Neural progenitor cell (in vitro differentiated cells): ENCODE measurements around the gene DIAPH2. TPM values are rescaled to one million over a fixed set of nuclear protein-coding genes. Genes with fewer than 3 reads are reported as not detected.

Source experiments
- DNase-seq: peaks from one replicate; pipeline ENCODE4 v3.0.0-alpha.2; 2016; ENCODE audit warnings: low spot score
- H2AFZ ChIP-seq: fragments of 200-600 bp; sonication (generic); replicated peaks from 2 replicates; pipeline ENCODE4 v1.6.1; 2016; ENCODE audit warnings: antibody characterized with exemption
- H3F3A ChIP-seq: fragments of 200-600 bp; sonication (generic); 2 replicates; pipeline ENCODE4 v1.6.1; 2016; ENCODE audit warnings: antibody characterized with exemption, low read depth
- H3K27ac ChIP-seq: fragments of 200-600 bp; sonication (generic); 2 replicates; pipeline ENCODE4 v1.5.1; 2016; ENCODE audit warnings: mild to moderate bottlenecking
- H3K27me3 ChIP-seq: fragments of 200-600 bp; sonication (generic); 2 replicates; pipeline ENCODE4 v1.6.1; 2016; ENCODE audit warnings: mild to moderate bottlenecking, moderate library complexity
- H3K36me3 ChIP-seq: fragments of 200-600 bp; sonication (generic); 2 replicates; pipeline ENCODE4 v1.5.1; 2016
- H3K4me1 ChIP-seq: fragments of 200-600 bp; sonication (generic); 2 replicates; pipeline ENCODE4 v1.6.1; 2016; ENCODE audit warnings: mixed run types
- H3K4me2 ChIP-seq: fragments of 200-600 bp; sonication (generic); 2 replicates; pipeline ENCODE4 v1.6.1; 2016
- H3K4me3 ChIP-seq: fragments of 200-600 bp; sonication (generic); 2 replicates; pipeline ENCODE4 v1.5.1; 2016
- H3K79me2 ChIP-seq: fragments of 200-600 bp; sonication (generic); 2 replicates; pipeline ENCODE4 v1.6.1; 2016; ENCODE audit warnings: low read depth
- H3K9ac ChIP-seq: fragments of 200-600 bp; sonication (generic); 2 replicates; pipeline ENCODE4 v1.6.1; 2016
- H3K9me3 ChIP-seq: fragments of 200-600 bp; sonication (generic); 2 replicates; pipeline ENCODE4 v1.5.1; 2016; ENCODE audit warnings: low read depth
- H4K20me1 ChIP-seq: fragments of 200-600 bp; sonication (generic); 2 replicates; pipeline ENCODE4 v1.6.1; 2016; ENCODE audit warnings: low read depth
- H3K27ac Mint-ChIP-seq: 3 replicates; pipeline ENCODE4 v1.8.0; 2021; ENCODE audit warnings: mixed read lengths
- H3K27me3 Mint-ChIP-seq: 2 replicates; pipeline ENCODE4 v1.8.0; 2022; ENCODE audit warnings: low read depth, mild to moderate bottlenecking, inconsistent platforms, moderate library complexity, mixed read lengths; ENCODE audit not compliant: insufficient read depth
- H3K36me3 Mint-ChIP-seq: 3 replicates; pipeline ENCODE4 v1.8.0; 2021; ENCODE audit warnings: mixed read lengths
- H3K4me1 Mint-ChIP-seq: 3 replicates; pipeline ENCODE4 v1.8.0; 2021; ENCODE audit warnings: mixed read lengths
- H3K4me3 Mint-ChIP-seq: 3 replicates; pipeline ENCODE4 v1.8.0; 2021; ENCODE audit warnings: mild to moderate bottlenecking, moderate library complexity, mixed read lengths
- H3K9me3 Mint-ChIP-seq: 3 replicates; pipeline ENCODE4 v1.8.0; 2020; ENCODE audit warnings: mixed read lengths
- EZH2 ChIP-seq: fragments of 200-600 bp; sonication (generic); IDR thresholded peaks from 2 replicates; pipeline ENCODE4 v1.6.1; 2017; ENCODE audit warnings: antibody characterized with exemption, mild to moderate bottlenecking, moderate library complexity
- EZH2phosphoT487 ChIP-seq: fragments of 200-600 bp; sonication (generic); IDR thresholded peaks from 2 replicates; pipeline ENCODE4 v1.6.1; 2017; ENCODE audit warnings: antibody characterized with exemption
- total RNA-seq: library from RNA; depleted of rRNA; stranded (reverse); fragments of >200 nt; gene quantifications from 2 replicates; pipeline ENCODE4 v1.2.3, GENCODE V29; 2015; ENCODE audit warnings: low replicate concordance
- TF ChIP-seq, protein P1 (sequence below): fragments of 200-600 bp; sonication (generic); IDR thresholded peaks from 2 replicates; pipeline ENCODE4 v1.5.1; 2017; ENCODE audit warnings: antibody characterized with exemption, mild to moderate bottlenecking

The DIAPH2 gene
- total RNA-seq, 1 donor from 2014 or later, result 24.0 TPM

DNA sequence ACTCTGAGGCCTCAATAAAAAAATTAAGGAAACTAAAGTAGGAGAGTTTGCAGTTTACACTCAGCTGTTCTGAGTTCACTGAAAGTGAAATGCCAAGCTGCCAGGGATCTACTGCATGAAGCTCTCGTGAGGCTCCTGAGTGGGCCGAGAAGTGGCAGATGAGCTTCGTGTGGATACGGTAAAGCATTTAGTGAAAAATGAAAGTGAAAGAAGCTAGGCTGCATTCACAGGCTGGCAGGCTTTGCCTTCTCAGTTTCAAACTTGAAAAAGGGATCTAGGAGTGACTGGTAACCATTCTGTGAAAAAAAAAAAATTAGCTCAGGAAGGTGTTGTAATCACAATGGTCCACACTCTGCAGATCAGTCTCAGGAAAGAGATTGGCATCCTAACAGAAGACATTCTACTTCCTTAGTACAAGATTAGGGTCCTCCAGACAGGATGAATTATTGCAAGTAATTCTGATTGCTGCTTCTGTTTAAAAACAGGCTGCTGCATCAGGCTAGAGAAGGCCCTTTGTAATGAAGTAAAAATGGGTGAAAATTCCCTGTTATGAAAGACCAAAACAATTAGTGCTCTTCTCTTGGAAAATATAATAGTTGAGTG is 879.0 kb downstream of the DIAPH2 start:
- no peak overlapping the region for H3K27ac ChIP-seq
- peaks cover 2% of the 10 kb centered on the region for H3K9me3 Mint-ChIP-seq
- TF ChIP-seq EZH2, result no peak
- no peak for TF ChIP-seq EZH2phosphoT487
- TF ChIP-seq, protein P1, sequence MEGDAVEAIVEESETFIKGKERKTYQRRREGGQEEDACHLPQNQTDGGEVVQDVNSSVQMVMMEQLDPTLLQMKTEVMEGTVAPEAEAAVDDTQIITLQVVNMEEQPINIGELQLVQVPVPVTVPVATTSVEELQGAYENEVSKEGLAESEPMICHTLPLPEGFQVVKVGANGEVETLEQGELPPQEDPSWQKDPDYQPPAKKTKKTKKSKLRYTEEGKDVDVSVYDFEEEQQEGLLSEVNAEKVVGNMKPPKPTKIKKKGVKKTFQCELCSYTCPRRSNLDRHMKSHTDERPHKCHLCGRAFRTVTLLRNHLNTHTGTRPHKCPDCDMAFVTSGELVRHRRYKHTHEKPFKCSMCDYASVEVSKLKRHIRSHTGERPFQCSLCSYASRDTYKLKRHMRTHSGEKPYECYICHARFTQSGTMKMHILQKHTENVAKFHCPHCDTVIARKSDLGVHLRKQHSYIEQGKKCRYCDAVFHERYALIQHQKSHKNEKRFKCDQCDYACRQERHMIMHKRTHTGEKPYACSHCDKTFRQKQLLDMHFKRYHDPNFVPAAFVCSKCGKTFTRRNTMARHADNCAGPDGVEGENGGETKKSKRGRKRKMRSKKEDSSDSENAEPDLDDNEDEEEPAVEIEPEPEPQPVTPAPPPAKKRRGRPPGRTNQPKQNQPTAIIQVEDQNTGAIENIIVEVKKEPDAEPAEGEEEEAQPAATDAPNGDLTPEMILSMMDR, result no peak
- no peaks in the 10 kb centered on the region for H3K36me3 ChIP-seq
- DNase-seq, result no peak
- H3K9me3 ChIP-seq, result no peaks in the 10 kb centered on the region
- peaks cover 11% of the 10 kb centered on the region for H3K4me1 ChIP-seq
- H3K4me3 Mint-ChIP-seq, result no peak overlapping the region
- H3K9ac ChIP-seq, result no peak overlapping the region
- H3K27ac Mint-ChIP-seq, result peak overlapping the region; percentile 43
- H3F3A ChIP-seq, result no peaks in the 10 kb centered on the region
- no peak overlapping the region for H2AFZ ChIP-seq
- no peaks in the 10 kb centered on the region for H3K36me3 Mint-ChIP-seq
- H3K27me3 Mint-ChIP-seq, result no peaks in the 10 kb centered on the region
- H3K79me2 ChIP-seq, result no peaks in the 10 kb centered on the region
- no peak overlapping the region for H3K4me2 ChIP-seq
- H3K27me3 ChIP-seq, result no peaks in the 10 kb centered on the region
- peaks cover 5% of the 10 kb centered on the region for H3K4me1 Mint-ChIP-seq
- no peaks in the 10 kb centered on the region for H4K20me1 ChIP-seq
- no peak overlapping the region for H3K4me3 ChIP-seq

DNA sequence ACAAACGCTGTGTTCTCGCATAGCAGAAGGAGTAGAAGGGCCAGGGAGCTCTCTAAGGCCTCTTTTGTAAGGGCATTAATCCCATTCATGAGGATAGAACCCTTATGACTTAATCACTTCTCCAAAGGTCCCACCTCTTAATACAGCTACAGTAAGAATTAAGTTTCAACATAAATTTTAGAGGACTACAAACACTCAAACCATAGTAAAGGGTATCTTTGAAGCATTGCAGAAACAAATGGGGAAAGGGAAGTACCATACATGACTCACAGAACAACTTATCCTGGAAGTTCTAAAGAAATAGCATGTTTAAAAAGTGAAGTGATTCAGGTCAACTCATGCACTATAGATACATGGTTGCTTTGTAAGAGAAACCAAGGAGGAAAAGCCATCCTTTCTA is 879.9 kb downstream of the DIAPH2 start:
- H3K9ac ChIP-seq, result no peak overlapping the region
- H3K4me2 ChIP-seq, result no peak overlapping the region
- H3K27ac Mint-ChIP-seq, result no peak overlapping the region

GRCh38 chrX:97587171-97587570 is 902.5 kb downstream of the DIAPH2 start:
- H3K27me3 Mint-ChIP-seq, result no peaks in the 10 kb centered on the region
- Histone ChIP-seq H3K79me2 (no peaks in the 10 kb centered on the region), H3F3A (no peaks in the 10 kb centered on the region), H3K9ac (no peak overlapping the region), H3K9me3 (no peaks in the 10 kb centered on the region), H3K27me3 (no peaks in the 10 kb centered on the region), H3K27ac (no peak overlapping the region), H3K36me3 (no peaks in the 10 kb centered on the region), H3K4me1 (no peaks in the 10 kb centered on the region), H2AFZ (no peak overlapping the region), H3K4me2 (no peak overlapping the region), H3K4me3 (no peak overlapping the region), H4K20me1 (no peaks in the 10 kb centered on the region)
- H3K9me3 Mint-ChIP-seq, result peaks cover 13% of the 10 kb centered on the region
- no peak for DNase-seq
- TF ChIP-seq EZH2 (no peak), EZH2phosphoT487 (no peak)
- TF ChIP-seq, protein P1, result no peak
- peaks cover 4% of the 10 kb centered on the region for H3K4me1 Mint-ChIP-seq
- H3K36me3 Mint-ChIP-seq, result peaks cover 2% of the 10 kb centered on the region
- H3K4me3 Mint-ChIP-seq, result no peak overlapping the region
- H3K27ac Mint-ChIP-seq, result no peak overlapping the region

More for the DNA sequence above, 879.9 kb downstream of the DIAPH2 start:
- Histone ChIP-seq H3F3A (no peaks in the 10 kb centered on the region), H3K27me3 (no peaks in the 10 kb centered on the region), H3K4me3 (no peak overlapping the region), H3K9me3 (no peaks in the 10 kb centered on the region), H3K4me1 (peaks cover 11% of the 10 kb centered on the region), H2AFZ (no peak overlapping the region), H4K20me1 (no peaks in the 10 kb centered on the region), H3K36me3 (no peaks in the 10 kb centered on the region), H3K27ac (no peak overlapping the region), H3K79me2 (no peaks in the 10 kb centered on the region)
- no peak for TF ChIP-seq EZH2
- no peak for TF ChIP-seq EZH2phosphoT487
- TF ChIP-seq, protein P1, result no peak
- H3K27me3 Mint-ChIP-seq, result no peaks in the 10 kb centered on the region
- H3K4me3 Mint-ChIP-seq, result no peak overlapping the region
- peaks cover 5% of the 10 kb centered on the region for H3K4me1 Mint-ChIP-seq
- DNase-seq, result peak; percentile 14
- H3K36me3 Mint-ChIP-seq, result no peaks in the 10 kb centered on the region
- H3K9me3 Mint-ChIP-seq, result no peaks in the 10 kb centered on the region
